Trophoblast cell (in vitro differentiated cells and primary cell): Measurements from ENCODE around the gene CTPS1.

ENCODE experiments used
- DNase-seq, 2 donors: peaks; one replicate each; pipeline ENCODE4 v3.0.0-alpha.2; 2016
- H2AFZ ChIP-seq: 2 replicates; pipeline ENCODE4 v1.6.1; 2013; ENCODE audit warnings: low read length, moderate library complexity, mild to moderate bottlenecking; ENCODE audit not compliant: insufficient read depth, poor library complexity
- H2AK5ac ChIP-seq: 2 replicates; pipeline ENCODE4 v1.6.1; 2013; ENCODE audit warnings: mild to moderate bottlenecking, low read length
- H2BK120ac ChIP-seq: 2 replicates; pipeline ENCODE4 v1.6.1; 2013; ENCODE audit warnings: low read length, mild to moderate bottlenecking, moderate library complexity; ENCODE audit not compliant: insufficient read depth, poor library complexity
- H2BK12ac ChIP-seq: 2 replicates; pipeline ENCODE4 v1.6.1; 2013; ENCODE audit warnings: mild to moderate bottlenecking, low read length, moderate library complexity
- H2BK5ac ChIP-seq: 2 replicates; pipeline ENCODE4 v1.6.1; 2013; ENCODE audit warnings: low read length, low read depth, moderate library complexity, mild to moderate bottlenecking; ENCODE audit not compliant: poor library complexity
- H3K14ac ChIP-seq: 2 replicates; pipeline ENCODE4 v1.6.1; 2013; ENCODE audit warnings: mild to moderate bottlenecking, low read length
- H3K18ac ChIP-seq: 2 replicates; pipeline ENCODE4 v1.6.1; 2013; ENCODE audit warnings: mild to moderate bottlenecking, low read length
- H3K23ac ChIP-seq: 2 replicates; pipeline ENCODE4 v1.6.1; 2013; ENCODE audit warnings: low read length
- H3K27ac ChIP-seq: 2 replicates; pipeline ENCODE4 v1.5.1; 2013; ENCODE audit warnings: low read depth, mild to moderate bottlenecking, inconsistent platforms, low read length, moderate library complexity
- H3K27me3 ChIP-seq: 2 replicates; pipeline ENCODE4 v1.6.1; 2013; ENCODE audit warnings: inconsistent platforms, mild to moderate bottlenecking, low read length, moderate library complexity; ENCODE audit not compliant: insufficient read depth
- H3K36me3 ChIP-seq, 2 experiments: 1 replicate in 1 of 2; 2 replicates in 1 of 2; pipeline ENCODE4 v1.6.1; 2013; ENCODE audit warnings: low read length in 2 of 2, mild to moderate bottlenecking in 2 of 2, moderate library complexity in 1 of 2; ENCODE audit not compliant: insufficient read depth in 2 of 2, control insufficient read depth in 1 of 2
- H3K4ac ChIP-seq: 2 replicates; pipeline ENCODE4 v1.6.1; 2013; ENCODE audit warnings: low read depth, mild to moderate bottlenecking, low read length, moderate library complexity
- H3K4me1 ChIP-seq, 2 experiments: 1 replicate in 1 of 2; 2 replicates in 1 of 2; pipeline ENCODE4 v1.6.1; 2013; ENCODE audit warnings: low read length in 2 of 2, mild to moderate bottlenecking in 2 of 2, moderate library complexity in 1 of 2; ENCODE audit not compliant: insufficient read depth in 2 of 2, control insufficient read depth in 1 of 2
- H3K4me2 ChIP-seq: 2 replicates; pipeline ENCODE4 v1.6.1; 2013; ENCODE audit warnings: inconsistent platforms, mild to moderate bottlenecking, low read length, moderate library complexity
- H3K4me3 ChIP-seq: 2 replicates; pipeline ENCODE4 v1.5.1; 2013; ENCODE audit warnings: mild to moderate bottlenecking, low read depth, low read length, inconsistent platforms
- H3K79me1 ChIP-seq: one replicate; pipeline ENCODE4 v1.6.1; 2013; ENCODE audit warnings: low read length
- H3K79me2 ChIP-seq: 2 replicates; pipeline ENCODE4 v1.6.1; 2013; ENCODE audit warnings: low read length, mild to moderate bottlenecking; ENCODE audit not compliant: control insufficient read depth, insufficient read depth, poor library complexity
- H3K9ac ChIP-seq: 2 replicates; pipeline ENCODE4 v1.6.1; 2013; ENCODE audit warnings: mild to moderate bottlenecking, low read length
- H3K9me3 ChIP-seq: 2 replicates; pipeline ENCODE4 v1.6.1; 2013; ENCODE audit warnings: low read depth, mild to moderate bottlenecking, control low read depth, inconsistent platforms, low read length; ENCODE audit not compliant: insufficient read depth
- H4K12ac ChIP-seq: 2 replicates; pipeline ENCODE4 v1.6.1; 2013; ENCODE audit warnings: low read depth, mild to moderate bottlenecking, low read length, moderate library complexity
- H4K8ac ChIP-seq: 2 replicates; pipeline ENCODE4 v1.6.1; 2013; ENCODE audit warnings: low read depth, mild to moderate bottlenecking, low read length, moderate library complexity
- H4K91ac ChIP-seq: one replicate; pipeline ENCODE4 v1.6.1; 2013; ENCODE audit warnings: low read depth, mild to moderate bottlenecking, low read length, moderate library complexity
- WGBS: extraction: QIAGEN DNeasy Blood & Tissue Kit; methylation state at CpG from one replicate; pipeline ENCODE4 v1.1.7; 2013; ENCODE audit warnings: missing lambda C conversion rate; ENCODE audit not compliant: insufficient read length, insufficient coverage; ENCODE audit errors: extremely low coverage; 5-methylcytosine and 5-hydroxymethylcytosine counted together

The CTPS1 gene

DNA sequence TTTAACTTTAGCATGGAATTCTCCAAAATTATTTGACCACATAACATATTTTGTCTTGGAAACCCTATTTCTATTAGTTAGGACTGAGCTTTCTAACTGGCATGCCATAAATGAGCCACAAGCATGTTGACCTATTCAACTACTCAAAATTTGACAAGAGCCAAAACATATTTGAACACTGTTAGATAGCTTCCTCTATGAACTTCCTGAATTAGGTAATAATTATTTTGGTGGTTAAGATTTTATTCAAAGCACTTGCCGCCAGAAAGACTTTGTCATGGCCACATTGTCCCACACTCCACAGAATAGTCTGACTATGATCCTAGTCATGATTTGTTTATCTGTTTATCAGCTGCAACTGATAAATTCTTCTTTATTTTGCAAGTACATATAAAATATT lies 23.1 kb upstream of the CTPS1 start:
- no peak overlapping the region for H3K18ac ChIP-seq
- H3K9me3 ChIP-seq = no peaks in the 10 kb centered on the region
- H3K4me1 ChIP-seq = no peaks in the 10 kb centered on the region
- H2BK12ac ChIP-seq = no peak overlapping the region
- H3K36me3 ChIP-seq = no peaks in the 10 kb centered on the region
- no peak overlapping the region for H3K4me2 ChIP-seq
- no peaks in the 10 kb centered on the region for H3K79me1 ChIP-seq
- H3K4me3 ChIP-seq = no peak overlapping the region
- no peak overlapping the region for H4K91ac ChIP-seq
- H2AFZ ChIP-seq = no peak overlapping the region
- no peak overlapping the region for H3K27ac ChIP-seq
- H3K27me3 ChIP-seq = no peaks in the 10 kb centered on the region
- no peak overlapping the region for H4K12ac ChIP-seq
- no CpG with 5 or more reads among the region's 1 CpG for WGBS
- no peak for DNase-seq
- H4K8ac ChIP-seq = no peak overlapping the region
- H3K79me2 ChIP-seq = no peaks in the 10 kb centered on the region
- H3K9ac ChIP-seq = no peak overlapping the region
- no peak overlapping the region for H2BK120ac ChIP-seq
- no peak overlapping the region for H2AK5ac ChIP-seq
- no peak overlapping the region for H2BK5ac ChIP-seq
- no peak overlapping the region for H3K4ac ChIP-seq
- H3K14ac ChIP-seq = no peak overlapping the region
- H3K23ac ChIP-seq = no peak overlapping the region

GRCh38 chr1:40958210-40958609 lies 21.3 kb upstream of the CTPS1 start:
- no peak overlapping the region for H3K18ac ChIP-seq
- no peaks in the 10 kb centered on the region for H3K9me3 ChIP-seq
- no peak overlapping the region for H4K12ac ChIP-seq
- no peak overlapping the region for H2BK5ac ChIP-seq
- no peak overlapping the region for H3K4ac ChIP-seq
- H3K4me2 ChIP-seq = no peak overlapping the region
- no peak overlapping the region for H3K14ac ChIP-seq
- H2AK5ac ChIP-seq = no peak overlapping the region
- no peak overlapping the region for H2BK12ac ChIP-seq
- no peaks in the 10 kb centered on the region for H3K79me2 ChIP-seq
- no peak for DNase-seq
- H3K4me3 ChIP-seq = no peak overlapping the region
- no peak overlapping the region for H3K23ac ChIP-seq
- H3K36me3 ChIP-seq = no peaks in the 10 kb centered on the region
- H2BK120ac ChIP-seq = no peak overlapping the region
- no peak overlapping the region for H4K8ac ChIP-seq
- no peak overlapping the region for H3K27ac ChIP-seq
- no peaks in the 10 kb centered on the region for H3K79me1 ChIP-seq
- no peak overlapping the region for H4K91ac ChIP-seq
- H2AFZ ChIP-seq = no peak overlapping the region
- H3K4me1 ChIP-seq = no peaks in the 10 kb centered on the region
- no peak overlapping the region for H3K9ac ChIP-seq
- H3K27me3 ChIP-seq = no peaks in the 10 kb centered on the region

DNA sequence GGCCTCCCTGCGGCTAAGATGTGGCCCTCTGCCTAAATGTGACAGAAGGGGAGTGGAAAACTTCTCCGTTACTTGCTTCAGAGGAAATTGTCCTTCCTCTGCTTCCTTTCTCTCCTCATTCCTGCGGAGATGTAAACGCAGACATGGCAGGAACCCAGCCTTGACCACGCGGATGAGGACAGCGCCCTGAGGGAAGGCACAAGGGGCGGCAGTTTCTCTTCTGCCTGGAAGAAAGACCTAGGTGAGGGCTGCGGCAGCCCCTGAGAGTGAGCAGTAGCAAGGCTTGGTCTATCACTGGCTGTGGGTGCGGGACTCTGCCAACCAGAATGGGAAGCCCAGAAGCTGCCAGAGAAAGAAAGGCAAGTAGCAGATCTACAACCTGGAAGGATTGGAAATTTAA lies 14.0 kb upstream of the CTPS1 start:
- H3K9me3 ChIP-seq = no peaks in the 10 kb centered on the region
- H3K79me1 ChIP-seq = peaks cover 4% of the 10 kb centered on the region
- H4K91ac ChIP-seq = no peak overlapping the region
- no peak overlapping the region for H3K14ac ChIP-seq
- H2BK5ac ChIP-seq = no peak overlapping the region
- WGBS = no CpG with 5 or more reads among the region's 10 CpGs
- H3K4me3 ChIP-seq = no peak overlapping the region
- no peak overlapping the region for H3K4ac ChIP-seq
- no peak overlapping the region for H3K9ac ChIP-seq
- no peak overlapping the region for H4K12ac ChIP-seq
- H4K8ac ChIP-seq = no peak overlapping the region
- peaks cover 2 to 9% of the 10 kb centered on the region in 2 experiments for H3K4me1 ChIP-seq
- H3K79me2 ChIP-seq = no peaks in the 10 kb centered on the region
- H2BK12ac ChIP-seq = no peak overlapping the region
- H3K27me3 ChIP-seq = no peaks in the 10 kb centered on the region
- H3K4me2 ChIP-seq = no peak overlapping the region
- no peak overlapping the region for H2BK120ac ChIP-seq
- H3K36me3 ChIP-seq = no peaks in the 10 kb centered on the region
- no peak overlapping the region for H3K27ac ChIP-seq
- no peak overlapping the region for H3K18ac ChIP-seq
- H3K23ac ChIP-seq = no peak overlapping the region
- H2AK5ac ChIP-seq = no peak overlapping the region
- H2AFZ ChIP-seq = no peak overlapping the region
- DNase-seq = no peak

DNA sequence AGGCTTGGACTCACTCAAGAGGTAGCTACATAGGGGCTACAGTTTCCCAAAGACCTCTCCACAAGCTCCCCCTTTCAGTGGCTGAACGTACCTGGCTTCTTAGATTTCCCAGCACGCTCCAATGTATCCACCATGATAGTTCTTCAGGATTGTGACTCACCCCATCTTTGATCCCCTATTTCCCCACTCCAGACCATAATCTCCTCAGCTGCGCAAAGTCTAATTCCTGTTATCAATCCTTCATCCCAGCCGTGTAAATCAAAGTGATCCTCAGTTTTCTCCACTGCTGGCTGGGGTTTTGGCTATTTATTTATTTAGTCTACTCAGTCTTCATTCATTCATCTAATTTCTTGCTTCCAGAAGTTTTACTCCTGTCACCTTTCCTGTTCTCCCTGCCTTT lies 13.1 kb upstream of the CTPS1 start:
- no peaks in the 10 kb centered on the region for H3K27me3 ChIP-seq
- no peak overlapping the region for H3K4me2 ChIP-seq

More for the DNA sequence above, 13.1 kb upstream of the CTPS1 start:
- no peak overlapping the region for H2AK5ac ChIP-seq
- no peak overlapping the region for H4K91ac ChIP-seq
- H3K18ac ChIP-seq = no peak overlapping the region
- no peaks in the 10 kb centered on the region for H3K9me3 ChIP-seq
- no peak overlapping the region for H3K14ac ChIP-seq
- no peak overlapping the region for H2AFZ ChIP-seq
- H3K36me3 ChIP-seq = no peaks in the 10 kb centered on the region
- no peak overlapping the region for H2BK12ac ChIP-seq
- no peak for DNase-seq
- H3K4ac ChIP-seq = no peak overlapping the region
- no peak overlapping the region for H4K12ac ChIP-seq
- H3K4me3 ChIP-seq = no peak overlapping the region
- H3K79me1 ChIP-seq = peaks cover 4% of the 10 kb centered on the region
- H3K79me2 ChIP-seq = no peaks in the 10 kb centered on the region
- H2BK120ac ChIP-seq = no peak overlapping the region
- H3K4me1 ChIP-seq = peaks cover 2 to 9% of the 10 kb centered on the region in 2 experiments
- H3K23ac ChIP-seq = no peak overlapping the region
- WGBS = no CpG with 5 or more reads among the region's 4 CpGs
- H2BK5ac ChIP-seq = no peak overlapping the region
- H3K27ac ChIP-seq = no peak overlapping the region
- H3K9ac ChIP-seq = no peak overlapping the region
- H4K8ac ChIP-seq = no peak overlapping the region
